ENCODE data around the gene HPGDS. TPM values are rescaled to one million over a fixed set of nuclear protein-coding genes. Genes with fewer than 3 reads are reported as not detected.

HPGDS gene
- total RNA-seq, 1 donor from 2014 or later = not detected

- DNase-seq = no peak
- H3K27me3 Mint-ChIP-seq (ENCODE audit: unreplicated experiment) = peaks cover 5% of the 10 kb centered on the region
- H3K27ac Mint-ChIP-seq (ENCODE audit: unreplicated experiment) = no peak overlapping the region
- no peaks in the 10 kb centered on the region for H3K9me3 Mint-ChIP-seq (ENCODE audit: unreplicated experiment)
- H3K4me1 Mint-ChIP-seq (ENCODE audit: low read depth, unreplicated experiment) = no peaks in the 10 kb centered on the region
- no peaks in the 10 kb centered on the region for H3K36me3 Mint-ChIP-seq (ENCODE audit: unreplicated experiment)
- TF ChIP-seq, protein P1, sequence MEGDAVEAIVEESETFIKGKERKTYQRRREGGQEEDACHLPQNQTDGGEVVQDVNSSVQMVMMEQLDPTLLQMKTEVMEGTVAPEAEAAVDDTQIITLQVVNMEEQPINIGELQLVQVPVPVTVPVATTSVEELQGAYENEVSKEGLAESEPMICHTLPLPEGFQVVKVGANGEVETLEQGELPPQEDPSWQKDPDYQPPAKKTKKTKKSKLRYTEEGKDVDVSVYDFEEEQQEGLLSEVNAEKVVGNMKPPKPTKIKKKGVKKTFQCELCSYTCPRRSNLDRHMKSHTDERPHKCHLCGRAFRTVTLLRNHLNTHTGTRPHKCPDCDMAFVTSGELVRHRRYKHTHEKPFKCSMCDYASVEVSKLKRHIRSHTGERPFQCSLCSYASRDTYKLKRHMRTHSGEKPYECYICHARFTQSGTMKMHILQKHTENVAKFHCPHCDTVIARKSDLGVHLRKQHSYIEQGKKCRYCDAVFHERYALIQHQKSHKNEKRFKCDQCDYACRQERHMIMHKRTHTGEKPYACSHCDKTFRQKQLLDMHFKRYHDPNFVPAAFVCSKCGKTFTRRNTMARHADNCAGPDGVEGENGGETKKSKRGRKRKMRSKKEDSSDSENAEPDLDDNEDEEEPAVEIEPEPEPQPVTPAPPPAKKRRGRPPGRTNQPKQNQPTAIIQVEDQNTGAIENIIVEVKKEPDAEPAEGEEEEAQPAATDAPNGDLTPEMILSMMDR (IDR thresholded peaks at IDR 0.05; ENCODE audit: partially characterized antibody, unreplicated experiment) = no peak
- H3K4me3 Mint-ChIP-seq (ENCODE audit: unreplicated experiment) = no peak overlapping the region
Observed at GRCh38 chr4:94307231-94307871, 35.3 kb downstream of the HPGDS start.

- peaks cover 5% of the 10 kb centered on the region for H3K27me3 Mint-ChIP-seq (ENCODE audit: unreplicated experiment)
- no peaks in the 10 kb centered on the region for H3K4me1 Mint-ChIP-seq (ENCODE audit: low read depth, unreplicated experiment)
- no peak overlapping the region for H3K27ac Mint-ChIP-seq (ENCODE audit: unreplicated experiment)
- H3K9me3 Mint-ChIP-seq (ENCODE audit: unreplicated experiment) = no peaks in the 10 kb centered on the region
- no peaks in the 10 kb centered on the region for H3K36me3 Mint-ChIP-seq (ENCODE audit: unreplicated experiment)
- TF ChIP-seq, protein P1 (IDR thresholded peaks at IDR 0.05; ENCODE audit: partially characterized antibody, unreplicated experiment) = no peak
- no peak overlapping the region for H3K4me3 Mint-ChIP-seq (ENCODE audit: unreplicated experiment)
- DNase-seq = no peak
Observed at GRCh38 chr4:94306713-94307112, 35.9 kb downstream of the HPGDS start.

DNA sequence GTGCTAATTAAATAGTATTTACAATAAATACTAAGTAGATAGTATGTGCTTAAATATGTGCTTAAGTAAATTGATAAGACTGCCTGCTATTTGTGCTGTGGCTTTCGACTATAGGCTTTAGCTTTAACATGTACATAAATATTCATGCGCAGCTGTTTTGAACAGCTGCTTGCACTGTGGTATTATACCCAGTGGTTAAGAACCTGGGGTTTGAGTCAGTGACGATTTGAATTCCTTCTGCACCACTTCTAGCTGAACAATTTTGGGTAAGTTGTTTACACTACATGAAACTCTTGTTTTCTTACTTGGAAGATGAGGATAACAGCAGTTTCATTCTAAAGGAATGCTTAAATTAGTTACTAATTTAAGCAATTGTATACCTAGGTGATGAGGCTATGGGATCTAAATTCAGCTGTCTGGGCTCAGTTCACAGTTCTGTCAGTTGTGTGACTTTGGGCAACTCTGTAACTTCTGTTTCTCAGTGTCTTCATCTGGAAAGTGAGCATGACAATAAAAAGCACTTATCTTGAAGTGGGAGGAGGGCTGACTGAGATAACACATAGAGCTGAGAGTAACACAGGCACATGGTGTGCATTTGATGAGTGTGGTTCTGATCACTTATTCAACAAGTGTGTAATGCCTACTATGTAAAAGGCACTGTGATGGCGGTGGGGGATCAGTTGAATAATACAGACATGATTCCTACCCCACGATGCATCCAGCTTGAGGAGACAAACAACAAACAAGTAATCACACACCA lies 37.0 kb downstream of the HPGDS start:
- Mint-ChIP-seq H3K27ac (ENCODE audit: unreplicated experiment) (no peak overlapping the region), H3K4me3 (ENCODE audit: unreplicated experiment) (no peak overlapping the region), H3K36me3 (ENCODE audit: unreplicated experiment) (no peaks in the 10 kb centered on the region), H3K4me1 (ENCODE audit: low read depth, unreplicated experiment) (no peaks in the 10 kb centered on the region), H3K27me3 (ENCODE audit: unreplicated experiment) (peaks cover 5% of the 10 kb centered on the region), H3K9me3 (ENCODE audit: unreplicated experiment) (no peaks in the 10 kb centered on the region)
- no peak for DNase-seq
- TF ChIP-seq, protein P1 (IDR thresholded peaks at IDR 0.05; ENCODE audit: partially characterized antibody, unreplicated experiment) = no peak

- Mint-ChIP-seq H3K27ac (ENCODE audit: unreplicated experiment) (no peak overlapping the region), H3K9me3 (ENCODE audit: unreplicated experiment) (no peaks in the 10 kb centered on the region), H3K36me3 (ENCODE audit: unreplicated experiment) (no peaks in the 10 kb centered on the region), H3K4me3 (ENCODE audit: unreplicated experiment) (no peak overlapping the region), H3K4me1 (ENCODE audit: low read depth, unreplicated experiment) (no peaks in the 10 kb centered on the region), H3K27me3 (ENCODE audit: unreplicated experiment) (peaks cover 3% of the 10 kb centered on the region)
- TF ChIP-seq, protein P1 (IDR thresholded peaks at IDR 0.05; ENCODE audit: partially characterized antibody, unreplicated experiment) = peak; percentile 64
- no peak for DNase-seq
Observed at GRCh38 chr4:94304365-94304971, 38.2 kb downstream of the HPGDS start.

GRCh38 chr4:94302191-94302590 lies 40.4 kb downstream of the HPGDS start:
- no peaks in the 10 kb centered on the region for H3K4me1 Mint-ChIP-seq (ENCODE audit: low read depth, unreplicated experiment)
- H3K4me3 Mint-ChIP-seq (ENCODE audit: unreplicated experiment) = no peak overlapping the region
- peaks cover 3% of the 10 kb centered on the region for H3K27me3 Mint-ChIP-seq (ENCODE audit: unreplicated experiment)
- H3K36me3 Mint-ChIP-seq (ENCODE audit: unreplicated experiment) = no peaks in the 10 kb centered on the region
- DNase-seq = no peak
- TF ChIP-seq, protein P1 (IDR thresholded peaks at IDR 0.05; ENCODE audit: partially characterized antibody, unreplicated experiment) = no peak
- H3K9me3 Mint-ChIP-seq (ENCODE audit: unreplicated experiment) = peaks cover 3% of the 10 kb centered on the region
- no peak overlapping the region for H3K27ac Mint-ChIP-seq (ENCODE audit: unreplicated experiment)
